ENCODE data around the gene PRRG2. TPM values are rescaled to one million over a fixed set of nuclear protein-coding genes. Genes with fewer than 3 reads are reported as not detected.

The PRRG2 gene
- total RNA-seq, 1 donor from 2014 or later: 0.56 TPM

DNA sequence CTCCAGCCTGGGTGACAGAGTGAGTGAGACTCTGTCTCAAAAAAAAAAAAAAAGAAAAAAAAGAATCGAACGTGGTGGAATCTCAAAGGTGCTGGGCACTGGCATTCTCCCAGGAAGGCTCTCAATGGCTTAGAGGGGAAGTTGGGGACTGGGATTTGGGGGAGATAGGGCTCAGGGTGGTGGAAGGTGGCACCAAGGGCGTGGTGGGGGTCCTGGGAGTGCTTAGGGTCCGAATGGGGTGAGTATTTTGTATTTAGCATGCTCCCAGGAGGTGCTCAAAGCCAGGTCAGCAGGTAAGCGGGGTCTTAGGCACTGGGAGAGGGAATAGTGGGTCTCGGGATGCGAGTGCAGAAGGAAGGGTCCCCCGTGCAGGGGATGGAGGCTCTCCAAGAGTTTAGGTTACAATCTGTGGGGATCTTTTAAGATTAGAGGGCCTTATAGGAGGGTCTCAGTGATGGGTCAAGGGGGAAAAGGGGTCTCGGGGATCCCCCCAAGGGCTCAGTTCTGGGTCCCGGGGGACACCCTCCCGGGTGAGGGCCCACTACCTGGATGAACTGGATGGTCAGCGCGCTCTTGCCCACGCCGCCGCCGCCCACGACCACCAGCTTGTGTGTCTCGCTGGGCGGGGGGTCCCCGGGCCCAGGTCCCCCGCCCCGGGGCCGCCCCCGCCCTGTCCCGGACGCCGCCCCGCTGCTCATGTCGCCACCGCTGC is 58.4 kb downstream of the PRRG2 start:
- H3K4me1 Mint-ChIP-seq: peaks cover 51% of the 10 kb centered on the region
- DNase-seq: no peak

DNA sequence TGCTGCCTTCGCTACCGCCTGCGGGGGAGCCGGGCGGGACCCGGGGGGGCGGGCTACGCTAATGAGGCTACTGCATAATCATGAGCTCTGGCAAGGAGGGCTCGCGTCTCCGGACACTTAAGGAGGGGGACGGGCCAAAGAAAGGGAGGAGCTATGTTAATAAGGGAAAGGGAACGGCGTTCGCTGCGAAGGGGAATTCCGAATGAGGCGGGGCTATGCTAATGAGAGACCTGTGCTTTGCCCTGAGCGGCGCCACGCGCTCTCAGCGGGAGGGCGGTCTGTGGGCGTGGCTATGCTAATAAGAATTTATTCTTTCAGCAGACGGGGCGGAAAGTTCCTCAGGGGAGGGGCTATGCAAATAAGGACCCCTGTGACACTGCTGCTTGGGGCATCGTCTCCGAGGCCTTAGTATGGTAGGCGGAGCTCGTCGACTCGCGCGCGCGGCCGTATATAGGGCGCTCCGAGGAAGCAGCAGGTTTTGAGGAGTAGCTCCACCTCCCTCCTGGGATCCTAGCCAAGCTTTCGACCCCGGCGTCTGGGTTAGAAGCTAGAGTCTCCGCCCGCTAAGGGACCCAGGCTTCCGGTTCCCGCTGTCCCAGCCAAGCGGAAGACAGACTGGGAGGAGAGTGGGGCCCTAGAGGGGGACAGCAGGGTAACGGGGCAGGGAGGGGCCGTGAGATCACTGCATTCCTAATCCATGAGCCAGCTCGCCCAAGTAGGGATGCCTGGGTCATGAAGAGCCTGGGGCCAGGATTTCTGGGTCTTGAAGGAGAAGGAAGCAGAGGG is 59.2 kb downstream of the PRRG2 start, which contains the start of gene RRAS:
RRAS (minus strand) TSS at position 31 of the 786 bp plus-strand sequence. CDS start 45 bp downstream, outside the sequence.
- peaks cover 5% of the 10 kb centered on the region for H3K36me3 Mint-ChIP-seq (ENCODE audit: low read depth)
- H3K27ac Mint-ChIP-seq: peak within 1 kb of the TSS; percentile 100
- H3K9me3 Mint-ChIP-seq: no peaks in the 10 kb centered on the region
- peaks cover 52% of the 10 kb centered on the region for H3K4me1 Mint-ChIP-seq
- H3K27me3 Mint-ChIP-seq: no peaks in the 10 kb centered on the region
- peak; percentile 100 for DNase-seq
- H3K4me3 Mint-ChIP-seq: peak within 1 kb of the TSS; percentile 97
- intact Hi-C loops (cut with micrococcal nuclease): loop anchor here (1.0 to 5.0 kb wide), 5 partner anchors 50 to 236 kb away; partner anchors contain the start of genes AKT1S1, ALDH16A1, AP2A1 and PIH1D1

More for the DNA sequence above, 58.4 kb downstream of the PRRG2 start:
- Mint-ChIP-seq H3K36me3 (ENCODE audit: low read depth) (peaks cover 4% of the 10 kb centered on the region), H3K9me3 (no peaks in the 10 kb centered on the region), H3K27me3 (no peaks in the 10 kb centered on the region), H3K27ac (peak overlapping the region; percentile 100), H3K4me3 (peak overlapping the region; percentile 97)
- intact Hi-C loops (cut with micrococcal nuclease): loop anchor here (1.0 to 5.0 kb wide), 5 partner anchors 49 to 237 kb away; partner anchors contain the start of genes AKT1S1, ALDH16A1, AP2A1 and PIH1D1

Other genes with a start within 250 kb of the PRRG2 start
- 131 and 134 TPM in 2 replicates for gene CD37, start 245.9 kb upstream of the PRRG2 start, total RNA-seq
- gene TEAD2, start 218.9 kb upstream of the PRRG2 start, total RNA-seq: not detected in 2 replicates
- gene DKKL1, start 217.4 kb upstream of the PRRG2 start, total RNA-seq: not detected in 2 replicates
- gene KASH5, start 193.1 kb upstream of the PRRG2 start, total RNA-seq: 0.24 TPM in 1 of 2 replicates, not detected in the other
- gene PTH2, start 157.9 kb upstream of the PRRG2 start, total RNA-seq: not detected in 2 replicates
- gene GFY, start 155.9 kb upstream of the PRRG2 start, total RNA-seq: not detected in 2 replicates
- gene SLC17A7, start 139.8 kb upstream of the PRRG2 start, total RNA-seq: 0.12 and 0.54 TPM in 2 replicates
- gene PIH1D1, start 129.5 kb upstream of the PRRG2 start, total RNA-seq: 134 and 135 TPM in 2 replicates
- 27.2 and 28.4 TPM in 2 replicates for gene ALDH16A1, start 128.1 kb upstream of the PRRG2 start, total RNA-seq
- 51.8 and 57.6 TPM in 2 replicates for gene FLT3LG, start 107.1 kb upstream of the PRRG2 start, total RNA-seq
- 3,031 and 3,032 TPM in 2 replicates for gene RPL13A, start 93.7 kb upstream of the PRRG2 start, total RNA-seq
- gene RPS11, start 84.9 kb upstream of the PRRG2 start, total RNA-seq: 2,059 and 2,078 TPM in 2 replicates
- gene FCGRT, start 68.7 kb upstream of the PRRG2 start, total RNA-seq: 0.99 and 1.1 TPM in 2 replicates
- 2.0 and 4.3 TPM in 2 replicates for gene RCN3, start 53.3 kb upstream of the PRRG2 start, total RNA-seq
- 66.1 and 68.5 TPM in 2 replicates for gene NOSIP, start 760 bp upstream of the PRRG2 start, total RNA-seq
- gene PRR12, start 9.9 kb downstream of the PRRG2 start, total RNA-seq: 31.1 and 32.7 TPM in 2 replicates
- gene RRAS, start 58.8 kb downstream of the PRRG2 start, total RNA-seq: 4.1 and 5.0 TPM in 2 replicates
- 75.0 and 84.9 TPM in 2 replicates for gene SCAF1, start 60.9 kb downstream of the PRRG2 start, total RNA-seq
- gene IRF3, start 84.5 kb downstream of the PRRG2 start, total RNA-seq: 146 and 151 TPM in 2 replicates
- gene BCL2L12, start 84.6 kb downstream of the PRRG2 start, total RNA-seq: 69.3 and 72.0 TPM in 2 replicates
- 510 and 512 TPM in 2 replicates for gene PRMT1, start 96.0 kb downstream of the PRRG2 start, total RNA-seq
- 8.4 and 8.6 TPM in 2 replicates for gene ADM5, start 108.3 kb downstream of the PRRG2 start, total RNA-seq
- gene CPT1C, start 109.8 kb downstream of the PRRG2 start, total RNA-seq: 3.4 and 3.6 TPM in 2 replicates
- gene TSKS, start 182.0 kb downstream of the PRRG2 start, total RNA-seq: 0.92 and 1.6 TPM in 2 replicates
- 61.8 and 68.0 TPM in 2 replicates for gene AP2A1, start 185.7 kb downstream of the PRRG2 start, total RNA-seq
- gene FUZ, start 232.0 kb downstream of the PRRG2 start, total RNA-seq: 16.2 and 16.4 TPM in 2 replicates
- 49.1 and 51.5 TPM in 2 replicates for gene MED25, start 237.0 kb downstream of the PRRG2 start, total RNA-seq